Liver (tissue), 9 donors: ENCODE data around the gene PACSIN2. TPM values are rescaled to one million over a fixed set of nuclear protein-coding genes. Genes with fewer than 3 reads are reported as not detected.
A peak's percentile ranks its signal among the peaks of the same experiment; 100 is the strongest.
"Not testable (repeated sequence)": the region's sequence is repeated elsewhere in the genome, so short reads cannot be mapped to it uniquely, and the experiment has no call there.

ENCODE experiments used
- DNase-seq: peaks from one replicate; pipeline ENCODE4 v3.0.0-alpha.2; 2017; ENCODE audit warnings: low spot score
- H3K27ac ChIP-seq, 2 donors: one replicate each; pipeline ENCODE4 v1.7.0; 2013; ENCODE audit warnings: inconsistent platforms in 2 of 2, low read length in 2 of 2, control low read depth in 1 of 2, low read depth in 1 of 2, mild to moderate bottlenecking in 1 of 2
- H3K27me3 ChIP-seq, 4 donors: one replicate each; pipeline versions ENCODE4 v1.6.1 to v1.7.0; 2013; ENCODE audit warnings: low read length in 3 of 4, inconsistent platforms in 1 of 4, mild to moderate bottlenecking in 1 of 4, moderate library complexity in 1 of 4; ENCODE audit not compliant: control insufficient read depth in 4 of 4, insufficient read depth in 4 of 4
- H3K36me3 ChIP-seq, 4 donors: one replicate each; pipeline versions ENCODE4 v1.6.1 to v1.7.0; 2013; ENCODE audit warnings: low read length in 3 of 4, mild to moderate bottlenecking in 3 of 4, low read depth in 1 of 4, moderate library complexity in 1 of 4; ENCODE audit not compliant: control insufficient read depth in 4 of 4, insufficient read depth in 3 of 4
- H3K4me1 ChIP-seq, 4 donors: one replicate each; pipeline versions ENCODE4 v1.6.1 to v1.7.0; 2013; ENCODE audit warnings: low read length in 3 of 4, mild to moderate bottlenecking in 3 of 4, moderate library complexity in 1 of 4; ENCODE audit not compliant: control insufficient read depth in 4 of 4, insufficient read depth in 4 of 4
- H3K4me3 ChIP-seq, 3 donors: one replicate each; pipeline versions ENCODE4 v1.6.1 to v1.7.0; 2013; ENCODE audit warnings: low read length in 3 of 3, control low read depth in 1 of 3, low read depth in 1 of 3, mild to moderate bottlenecking in 1 of 3
- H3K9ac ChIP-seq, 2 donors: one replicate each; pipeline ENCODE4 v1.7.0; 2013; ENCODE audit warnings: low read length in 2 of 2, mild to moderate bottlenecking in 2 of 2, moderate library complexity in 2 of 2, control low read depth in 1 of 2, low read depth in 1 of 2
- H3K9me3 ChIP-seq, 4 donors: one replicate each; pipeline versions ENCODE4 v1.6.1 to v1.7.0; 2013; ENCODE audit warnings: low read length in 3 of 4; ENCODE audit not compliant: control insufficient read depth in 4 of 4
- FOXA1 ChIP-seq: IDR thresholded peaks from 2 replicates; pipeline ENCODE4 v1.6.1; 2016; ENCODE audit warnings: antibody characterized with exemption
- FOXA2 ChIP-seq: IDR thresholded peaks from 2 replicates; pipeline ENCODE4 v1.6.1; 2016; ENCODE audit warnings: antibody characterized with exemption
- GABPA ChIP-seq, 2 donors: IDR thresholded peaks in 1 of 2; conservative IDR thresholded peaks in 1 of 2; 2 replicates each; pipeline ENCODE4 v1.6.1; 2016; ENCODE audit warnings: antibody characterized with exemption in 2 of 2, mild to moderate bottlenecking in 1 of 2, moderate library complexity in 1 of 2
- HNF4A ChIP-seq, 2 donors: conservative IDR thresholded peaks; 2 replicates each; pipeline ENCODE4 v1.6.1; 2016; ENCODE audit warnings: antibody characterized with exemption in 2 of 2, mild to moderate bottlenecking in 2 of 2
- HNF4G ChIP-seq: IDR thresholded peaks from 2 replicates; pipeline ENCODE4 v1.6.1; 2016; ENCODE audit warnings: antibody characterized with exemption
- JUND ChIP-seq, 2 donors: IDR thresholded peaks; 2 replicates each; pipeline ENCODE4 v1.6.1; 2016; ENCODE audit warnings: antibody characterized with exemption in 2 of 2
- NR2F2 ChIP-seq: IDR thresholded peaks from 2 replicates; pipeline ENCODE4 v1.6.1; 2016; ENCODE audit warnings: antibody characterized with exemption
- RAD21 ChIP-seq, 2 donors: IDR thresholded peaks; 2 replicates each; pipeline ENCODE4 v1.6.1; 2016; ENCODE audit warnings: antibody characterized with exemption in 2 of 2, mild to moderate bottlenecking in 2 of 2
- RXRA ChIP-seq, 2 donors: IDR thresholded peaks; 2 replicates each; pipeline ENCODE4 v1.6.1; 2017 to 2018; ENCODE audit warnings: antibody characterized with exemption in 2 of 2, mild to moderate bottlenecking in 1 of 2
- SP1 ChIP-seq: IDR thresholded peaks from 2 replicates; pipeline ENCODE4 v1.6.1; 2018; ENCODE audit warnings: antibody characterized with exemption, mild to moderate bottlenecking
- TAF1 ChIP-seq: conservative IDR thresholded peaks from 2 replicates; pipeline ENCODE4 v1.6.1; 2016; ENCODE audit warnings: antibody characterized with exemption, mild to moderate bottlenecking
- YY1 ChIP-seq: IDR thresholded peaks from 2 replicates; pipeline ENCODE4 v1.6.1; 2016; ENCODE audit warnings: antibody characterized with exemption, mild to moderate bottlenecking
- WGBS: extraction: QIAGEN DNeasy Blood & Tissue Kit; methylation state at CpG from one replicate; pipeline ENCODE4 v1.1.7; 2013; 5-methylcytosine and 5-hydroxymethylcytosine counted together
- polyA plus RNA-seq, 2 donors: library from polyadenylated mRNA; stranded (reverse) in 1 of 2; unstranded in 1 of 2; fragments of 200-250 nt in 1 of 2; fragments of >200 nt in 1 of 2; fragmentation: Nextera tagmentation in 1 of 2; extraction: Ambion mirVana in 1 of 2; gene quantifications; one replicate each; pipeline versions ENCODE4 v1.2.1 to v1.2.3, GENCODE V29; 2013 to 2015
- total RNA-seq, 2 donors: library from RNA; depleted of rRNA; stranded (reverse); fragments of >200 nt; gene quantifications; one replicate each; pipeline ENCODE4 v1.2.3, GENCODE V29; 2014
- TF ChIP-seq, protein P1 (sequence below): IDR thresholded peaks from 2 replicates; pipeline ENCODE4 v1.6.1; 2016; ENCODE audit warnings: antibody characterized with exemption
- TF ChIP-seq, protein P2 (sequence below): IDR thresholded peaks from 2 replicates; pipeline ENCODE4 v1.6.1; 2016; ENCODE audit warnings: antibody characterized with exemption
- TF ChIP-seq, protein P3 (sequence below): IDR thresholded peaks from 2 replicates; pipeline ENCODE4 v1.6.1; 2016; ENCODE audit warnings: antibody characterized with exemption
- TF ChIP-seq, protein P4 (sequence below): IDR thresholded peaks from 2 replicates; pipeline ENCODE4 v1.6.1; 2016; ENCODE audit warnings: antibody characterized with exemption, mild to moderate bottlenecking
- donor health status: healthy.
- donor health status: healthy.
- donor health status: healthy.
- donor health status: healthy.
- donor health status: healthy.

The PACSIN2 gene
- total and polyA plus RNA-seq, 4 donors, result 9.1 to 31.4 (median 17.0) TPM

DNA sequence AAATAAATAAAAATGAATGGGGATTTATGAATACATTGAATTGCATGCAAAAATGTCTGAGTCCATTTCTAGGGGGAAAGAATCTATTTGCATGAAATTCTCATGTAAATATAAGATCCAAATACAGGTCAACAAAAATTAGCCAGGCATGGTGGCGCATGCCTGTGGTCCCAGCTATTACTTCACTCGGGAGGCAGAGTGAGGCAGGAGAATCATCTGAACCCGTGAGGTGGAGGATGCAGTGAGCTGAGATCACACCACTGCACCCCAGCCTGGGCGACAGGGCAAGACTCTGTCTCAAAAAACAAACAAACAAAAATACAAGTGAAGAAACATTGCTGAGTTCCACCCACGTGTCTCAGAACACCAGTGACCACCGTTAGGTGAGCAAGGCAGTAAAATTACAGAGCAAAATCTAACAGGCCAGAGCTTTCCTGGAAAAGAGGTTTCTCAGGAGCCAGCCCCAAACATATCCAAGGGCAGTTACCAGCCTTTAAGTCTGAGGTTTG is 17.3 kb downstream of the PACSIN2 start (continued):
- no peak for TF ChIP-seq HNF4A (conservative IDR thresholded peaks at IDR 0.05)

DNA sequence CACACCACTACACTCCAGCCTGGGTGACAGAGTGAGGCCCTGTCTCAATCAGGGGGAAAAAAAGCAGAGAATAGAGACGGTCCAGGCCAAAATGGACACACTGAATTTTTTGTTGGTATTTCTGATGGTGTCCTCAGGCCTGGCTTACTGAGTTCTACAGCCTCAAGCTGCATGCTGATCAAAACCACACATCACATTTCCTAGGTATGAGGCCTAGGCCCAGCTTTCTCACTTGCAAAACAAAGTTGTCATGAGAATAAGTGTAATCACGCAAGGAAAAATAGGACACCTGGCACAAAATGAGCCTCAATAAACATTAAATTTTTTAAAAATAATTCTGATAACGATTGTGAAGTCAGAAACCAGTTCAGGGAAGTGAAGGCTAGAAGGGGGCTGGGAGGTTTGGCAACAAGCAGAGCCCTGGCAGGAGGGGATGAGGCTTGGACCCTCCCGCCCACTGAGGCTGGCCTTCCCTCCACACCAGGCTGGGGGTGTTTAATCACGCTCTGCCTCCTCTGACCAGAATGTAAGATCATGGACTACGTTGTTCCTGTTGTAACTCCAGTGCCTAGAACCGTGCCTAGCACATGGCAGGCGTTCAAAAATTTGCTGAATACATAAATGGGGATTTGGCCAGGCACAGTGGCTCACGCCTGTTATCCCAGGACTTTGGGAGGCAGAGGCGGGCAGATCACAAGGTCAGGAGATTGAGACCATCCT is 18.1 kb downstream of the PACSIN2 start:
- H3K9me3 ChIP-seq, result no peaks in the 10 kb centered on the region
- WGBS, result 61% methylated on average over 10 of the region's 10 CpGs
- no peak overlapping the region for H3K9ac ChIP-seq
- no peak for DNase-seq
- TF ChIP-seq, protein P1, sequence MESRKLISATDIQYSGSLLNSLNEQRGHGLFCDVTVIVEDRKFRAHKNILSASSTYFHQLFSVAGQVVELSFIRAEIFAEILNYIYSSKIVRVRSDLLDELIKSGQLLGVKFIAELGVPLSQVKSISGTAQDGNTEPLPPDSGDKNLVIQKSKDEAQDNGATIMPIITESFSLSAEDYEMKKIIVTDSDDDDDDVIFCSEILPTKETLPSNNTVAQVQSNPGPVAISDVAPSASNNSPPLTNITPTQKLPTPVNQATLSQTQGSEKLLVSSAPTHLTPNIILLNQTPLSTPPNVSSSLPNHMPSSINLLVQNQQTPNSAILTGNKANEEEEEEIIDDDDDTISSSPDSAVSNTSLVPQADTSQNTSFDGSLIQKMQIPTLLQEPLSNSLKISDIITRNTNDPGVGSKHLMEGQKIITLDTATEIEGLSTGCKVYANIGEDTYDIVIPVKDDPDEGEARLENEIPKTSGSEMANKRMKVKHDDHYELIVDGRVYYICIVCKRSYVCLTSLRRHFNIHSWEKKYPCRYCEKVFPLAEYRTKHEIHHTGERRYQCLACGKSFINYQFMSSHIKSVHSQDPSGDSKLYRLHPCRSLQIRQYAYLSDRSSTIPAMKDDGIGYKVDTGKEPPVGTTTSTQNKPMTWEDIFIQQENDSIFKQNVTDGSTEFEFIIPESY, result no peak
- TF ChIP-seq SP1, result no peak
- TF ChIP-seq, protein P2, sequence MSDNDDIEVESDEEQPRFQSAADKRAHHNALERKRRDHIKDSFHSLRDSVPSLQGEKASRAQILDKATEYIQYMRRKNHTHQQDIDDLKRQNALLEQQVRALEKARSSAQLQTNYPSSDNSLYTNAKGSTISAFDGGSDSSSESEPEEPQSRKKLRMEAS, result no peak
- no peaks in the 10 kb centered on the region for H3K36me3 ChIP-seq
- H3K4me1 ChIP-seq, result peaks cover 31 to 44% (median 36%) of the 10 kb centered on the region in 4 donors
- H3K4me3 ChIP-seq, result no peak overlapping the region
- H3K27me3 ChIP-seq, result no peaks in the 10 kb centered on the region
- H3K27ac ChIP-seq, result peak overlapping the region; percentile 12 to 19

DNA sequence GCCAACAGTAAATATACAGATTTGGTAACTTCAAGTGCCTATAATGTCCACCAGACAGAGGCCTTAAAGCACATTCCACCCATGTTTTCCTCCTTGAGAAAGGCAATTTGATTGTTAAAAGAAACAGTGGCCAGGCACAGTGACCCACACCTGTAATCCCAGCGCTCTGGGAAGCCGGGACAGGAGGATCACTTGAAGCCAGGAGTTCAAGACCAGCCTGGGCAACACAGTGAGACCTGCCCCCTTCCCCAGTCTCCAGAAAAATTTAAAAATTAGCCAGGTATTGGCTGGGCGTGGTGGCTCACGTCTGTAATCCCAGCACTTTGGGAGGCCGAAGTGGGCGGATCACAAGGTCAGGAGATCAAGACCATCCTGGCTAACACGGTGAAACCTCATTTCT is 19.3 kb downstream of the PACSIN2 start:
- not testable (repeated sequence) for H3K9me3 ChIP-seq, H3K27me3 ChIP-seq, H3K36me3 ChIP-seq, H3K4me3 ChIP-seq, DNase-seq
- Histone ChIP-seq H3K9ac (peak overlapping the region in 1 of 2 donors; percentile 45), H3K27ac (peak overlapping the region; percentile 83 to 84), H3K4me1 (peaks cover 24 to 38% (median 28%) of the 10 kb centered on the region in 4 donors)
- 45% methylated on average over 7 of the region's 7 CpGs for WGBS
- peak; percentile 2 for TF ChIP-seq FOXA2

DNA sequence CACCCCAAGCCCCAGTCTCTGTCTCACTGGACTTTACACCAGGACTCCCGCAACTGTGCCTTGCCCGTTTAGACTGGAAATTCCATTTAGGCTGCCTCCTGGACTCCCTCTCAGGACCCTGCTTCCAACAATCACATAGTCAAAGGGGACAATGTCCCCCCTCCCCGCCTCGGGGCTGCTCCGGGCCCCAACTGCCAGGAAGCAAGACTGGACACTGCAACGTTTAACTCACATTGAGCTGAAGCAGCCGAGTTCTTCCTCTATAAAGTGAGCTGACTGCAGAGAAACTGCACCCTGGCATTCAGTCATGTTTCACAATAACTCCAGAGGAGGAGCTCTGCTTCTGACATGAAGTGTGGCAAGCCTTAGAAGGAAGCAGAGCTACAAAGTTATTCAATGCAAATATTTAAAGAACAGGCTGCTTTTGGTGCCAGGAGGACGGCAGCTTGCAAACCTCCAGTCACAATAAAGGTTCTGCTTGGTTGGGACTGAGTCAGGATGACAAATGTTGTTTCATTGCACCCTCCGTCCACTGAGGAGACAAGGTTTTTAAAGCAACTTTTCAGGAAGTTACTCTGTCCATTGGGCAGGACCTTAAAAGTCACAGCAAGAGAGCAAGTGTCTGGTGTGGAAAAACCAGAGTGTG is 19.9 kb downstream of the PACSIN2 start:
- 13% methylated on average over 9 of the region's 9 CpGs for WGBS
- H3K36me3 ChIP-seq, result no peaks in the 10 kb centered on the region
- no peaks in the 10 kb centered on the region for H3K9me3 ChIP-seq
- no peak for DNase-seq
- H3K9ac ChIP-seq, result peak overlapping the region in 1 of 2 donors; percentile 53
- H3K27me3 ChIP-seq, result no peaks in the 10 kb centered on the region
- H3K4me1 ChIP-seq, result peaks cover 24 to 38% (median 30%) of the 10 kb centered on the region in 4 donors
- H3K27ac ChIP-seq, result peak overlapping the region; percentile 83 to 84
- H3K4me3 ChIP-seq, result peak overlapping the region; percentile 9 to 52 (median 46)
- TF ChIP-seq RAD21 (IDR thresholded peaks at IDR 0.05), result peak; percentile 62 to 70
- peak; percentile 42 for TF ChIP-seq NR2F2
- TF ChIP-seq TAF1, result peak; percentile 96
- peak; percentile 92 for TF ChIP-seq YY1
- peak; percentile 88 for TF ChIP-seq SP1
- peak in 1 of 2 donors; percentile 48 for TF ChIP-seq GABPA (IDR thresholded peaks at IDR 0.05 in 1 of 2, conservative IDR thresholded peaks at IDR 0.05 in 1 of 2)
- TF ChIP-seq JUND (IDR thresholded peaks at IDR 0.05), result peak; percentile 92 to 93
- TF ChIP-seq, protein P3, sequence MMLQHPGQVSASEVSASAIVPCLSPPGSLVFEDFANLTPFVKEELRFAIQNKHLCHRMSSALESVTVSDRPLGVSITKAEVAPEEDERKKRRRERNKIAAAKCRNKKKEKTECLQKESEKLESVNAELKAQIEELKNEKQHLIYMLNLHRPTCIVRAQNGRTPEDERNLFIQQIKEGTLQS, result peak; percentile 67
- TF ChIP-seq HNF4G, result peak; percentile 77
- TF ChIP-seq, protein P2, result peak; percentile 83
- TF ChIP-seq, protein P1, result peak; percentile 86
- peak; percentile 80 to 83 for TF ChIP-seq RXRA (IDR thresholded peaks at IDR 0.05)
- no peak for TF ChIP-seq FOXA1
- TF ChIP-seq, protein P4, sequence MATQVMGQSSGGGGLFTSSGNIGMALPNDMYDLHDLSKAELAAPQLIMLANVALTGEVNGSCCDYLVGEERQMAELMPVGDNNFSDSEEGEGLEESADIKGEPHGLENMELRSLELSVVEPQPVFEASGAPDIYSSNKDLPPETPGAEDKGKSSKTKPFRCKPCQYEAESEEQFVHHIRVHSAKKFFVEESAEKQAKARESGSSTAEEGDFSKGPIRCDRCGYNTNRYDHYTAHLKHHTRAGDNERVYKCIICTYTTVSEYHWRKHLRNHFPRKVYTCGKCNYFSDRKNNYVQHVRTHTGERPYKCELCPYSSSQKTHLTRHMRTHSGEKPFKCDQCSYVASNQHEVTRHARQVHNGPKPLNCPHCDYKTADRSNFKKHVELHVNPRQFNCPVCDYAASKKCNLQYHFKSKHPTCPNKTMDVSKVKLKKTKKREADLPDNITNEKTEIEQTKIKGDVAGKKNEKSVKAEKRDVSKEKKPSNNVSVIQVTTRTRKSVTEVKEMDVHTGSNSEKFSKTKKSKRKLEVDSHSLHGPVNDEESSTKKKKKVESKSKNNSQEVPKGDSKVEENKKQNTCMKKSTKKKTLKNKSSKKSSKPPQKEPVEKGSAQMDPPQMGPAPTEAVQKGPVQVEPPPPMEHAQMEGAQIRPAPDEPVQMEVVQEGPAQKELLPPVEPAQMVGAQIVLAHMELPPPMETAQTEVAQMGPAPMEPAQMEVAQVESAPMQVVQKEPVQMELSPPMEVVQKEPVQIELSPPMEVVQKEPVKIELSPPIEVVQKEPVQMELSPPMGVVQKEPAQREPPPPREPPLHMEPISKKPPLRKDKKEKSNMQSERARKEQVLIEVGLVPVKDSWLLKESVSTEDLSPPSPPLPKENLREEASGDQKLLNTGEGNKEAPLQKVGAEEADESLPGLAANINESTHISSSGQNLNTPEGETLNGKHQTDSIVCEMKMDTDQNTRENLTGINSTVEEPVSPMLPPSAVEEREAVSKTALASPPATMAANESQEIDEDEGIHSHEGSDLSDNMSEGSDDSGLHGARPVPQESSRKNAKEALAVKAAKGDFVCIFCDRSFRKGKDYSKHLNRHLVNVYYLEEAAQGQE, result peak; percentile 92
